Adrenal gland (tissue), 12 donors: ENCODE measurements around the gene SNX30. TPM values are rescaled to one million over a fixed set of nuclear protein-coding genes. Genes with fewer than 3 reads are reported as not detected.

ENCODE experiments used
- DNase-seq, 7 donors: peaks; one replicate each; pipeline ENCODE4 v3.0.0-alpha.2; 2019 to 2020
- H3K27ac ChIP-seq, 5 donors: fragments of 200-600 bp; sonication (generic) in 4 of 5; 1 replicate in 3 of 5; 2 replicates in 2 of 5; pipeline versions ENCODE4 v1.5.1 to v1.8.0; 2016 to 2020; ENCODE audit warnings: mild to moderate bottlenecking in 1 of 5
- H3K27me3 ChIP-seq: fragments of 200-600 bp; 2 replicates; pipeline ENCODE4 v1.8.0; 2021
- H3K36me3 ChIP-seq, 2 donors: fragments of 200-600 bp; replicated peaks in 1 of 2; 1 replicate in 1 of 2; 2 replicates in 1 of 2; pipeline versions ENCODE4 v1.5.1 to v1.8.0; 2018 to 2022
- H3K4me1 ChIP-seq, 2 donors: fragments of 200-600 bp; replicated peaks in 1 of 2; 1 replicate in 1 of 2; 2 replicates in 1 of 2; pipeline versions ENCODE4 v1.5.1 to v1.8.0; 2018 to 2021
- H3K4me3 ChIP-seq, 4 donors: fragments of 200-600 bp; sonication (generic) in 3 of 4; one replicate each; pipeline ENCODE4 v1.5.1; 2016 to 2018
- H3K9me3 ChIP-seq, 3 donors: fragments of 200-600 bp; sonication (generic) in 1 of 3; replicated peaks in 1 of 3; 1 replicate in 2 of 3; 2 replicates in 1 of 3; pipeline versions ENCODE4 v1.5.1 to v1.8.0; 2016 to 2021
- POLR2A ChIP-seq, 2 donors: fragments of 450-650 bp; IDR thresholded peaks; one replicate each; pipeline ENCODE4 v1.6.1; 2017; ENCODE audit warnings: antibody characterized with exemption in 2 of 2, mild to moderate bottlenecking in 2 of 2, moderate library complexity in 1 of 2
- WGBS, 4 donors: extraction: QIAGEN DNeasy Blood & Tissue Kit in 2 of 4; methylation state at CpG; one replicate each; pipeline versions ENCODE4 v1.1.5 to v1.1.7; 2013 to 2017; 5-methylcytosine and 5-hydroxymethylcytosine counted together
- intact Hi-C, 2 donors: fragments of 100-400 bp; cut with DNase I; formaldehyde crosslinking; loops; one replicate each; pipeline versions ENCODE4 v1.14.1 to v1.15.0; 2022 to 2023
- polyA plus RNA-seq, 3 donors: library from polyadenylated mRNA; stranded (reverse); fragments of 200-250 nt in 2 of 3; fragments of 350-450 nt in 1 of 3; fragmentation: Illumina TruSeq in 1 of 3; extraction: RNeasy Lipid Tissue Mini Kit (QIAGEN cat#74804) in 1 of 3; gene quantifications; one replicate each; pipeline ENCODE4 v1.2.3, GENCODE V29; 2013 to 2014
- total RNA-seq, 9 donors: library from RNA; depleted of rRNA in 4 of 9; stranded (reverse); fragments of >200 nt in 4 of 9; fragments of 120-200 nt in 1 of 9; fragmentation: NEBNext Ultra II Directional in 1 of 9; extraction: Animal tissue kit (Norgen Biotek cat#: 25700) in 1 of 9; gene quantifications; one replicate each; pipeline versions ENCODE4 v1.1.0 to v1.2.4, GENCODE V29; 2013 to 2023
- TF ChIP-seq, protein P1 (sequence below), 6 experiments: fragments of 450-650 bp in 4 of 6; fragments of 200-600 bp in 2 of 6; sonication (generic) in 1 of 6; IDR thresholded peaks; 1 replicate in 5 of 6; 2 replicates in 1 of 6; pipeline versions ENCODE4 v1.5.1 to v1.8.0; 2016 to 2021; ENCODE audit warnings: antibody characterized with exemption in 6 of 6, mild to moderate bottlenecking in 2 of 6, moderate library complexity in 1 of 6
- donor health status: healthy with polysubstance abuse.
- donor health status: Bipolar disorder and iron deficiency.
- donor health status: DM: yes; HTN: yes; CAD: no.
- donor health status: DM: no; HTN: no; CAD: no.
- donor health status: DM: no; HTN: no; CAD: no.
- donor health status: DM: yes; HTN: yes; CAD: no.

Gene SNX30
- total and polyA plus RNA-seq, 12 donors: 0.84 to 12.3 (median 8.8) TPM

DNA sequence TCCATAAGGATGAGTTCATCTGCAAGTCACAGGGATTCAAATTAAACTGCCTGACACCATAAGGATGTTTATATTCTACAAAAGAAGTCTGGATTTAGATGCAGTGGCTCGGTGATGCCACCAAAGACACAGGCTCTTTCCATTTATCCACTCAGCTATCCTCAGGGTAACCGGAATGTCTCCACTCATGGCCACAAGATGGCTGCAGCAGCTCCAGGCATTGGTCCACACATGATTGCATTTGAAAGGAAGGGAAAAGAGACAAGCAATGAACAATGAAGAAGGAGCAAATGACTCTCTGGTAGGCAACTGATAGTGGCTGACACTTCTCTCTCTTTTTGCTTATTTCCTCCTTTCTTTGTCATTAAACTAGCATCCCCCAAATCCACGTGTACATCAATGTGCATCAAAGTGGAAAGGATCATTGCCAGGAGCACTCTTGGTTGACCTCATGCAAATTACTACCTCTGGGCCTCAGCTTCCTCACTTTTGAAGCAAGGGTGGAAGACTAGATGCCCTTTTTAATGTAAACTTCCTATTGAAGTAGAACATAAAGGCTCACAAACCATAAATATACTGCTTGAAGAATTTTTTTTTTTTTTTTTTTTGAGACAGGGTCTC, 7.2 kb upstream of the SNX30 start:
- Histone ChIP-seq H3K27me3 (no peaks in the 10 kb centered on the region), H3K4me1 (no peaks in the 10 kb centered on the region), H3K4me3 (no peak overlapping the region), H3K36me3 (no peaks in the 10 kb centered on the region), H3K9me3 (no peaks in the 10 kb centered on the region), H3K27ac (no peak overlapping the region)
- TF ChIP-seq, protein P1, sequence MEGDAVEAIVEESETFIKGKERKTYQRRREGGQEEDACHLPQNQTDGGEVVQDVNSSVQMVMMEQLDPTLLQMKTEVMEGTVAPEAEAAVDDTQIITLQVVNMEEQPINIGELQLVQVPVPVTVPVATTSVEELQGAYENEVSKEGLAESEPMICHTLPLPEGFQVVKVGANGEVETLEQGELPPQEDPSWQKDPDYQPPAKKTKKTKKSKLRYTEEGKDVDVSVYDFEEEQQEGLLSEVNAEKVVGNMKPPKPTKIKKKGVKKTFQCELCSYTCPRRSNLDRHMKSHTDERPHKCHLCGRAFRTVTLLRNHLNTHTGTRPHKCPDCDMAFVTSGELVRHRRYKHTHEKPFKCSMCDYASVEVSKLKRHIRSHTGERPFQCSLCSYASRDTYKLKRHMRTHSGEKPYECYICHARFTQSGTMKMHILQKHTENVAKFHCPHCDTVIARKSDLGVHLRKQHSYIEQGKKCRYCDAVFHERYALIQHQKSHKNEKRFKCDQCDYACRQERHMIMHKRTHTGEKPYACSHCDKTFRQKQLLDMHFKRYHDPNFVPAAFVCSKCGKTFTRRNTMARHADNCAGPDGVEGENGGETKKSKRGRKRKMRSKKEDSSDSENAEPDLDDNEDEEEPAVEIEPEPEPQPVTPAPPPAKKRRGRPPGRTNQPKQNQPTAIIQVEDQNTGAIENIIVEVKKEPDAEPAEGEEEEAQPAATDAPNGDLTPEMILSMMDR (IDR thresholded peaks at IDR 0.05): no peak
- no peak for TF ChIP-seq POLR2A (IDR thresholded peaks at IDR 0.05)
- WGBS, 4 donors: 82 to 94% (median 86%) methylated on average over 3 of the region's 3 CpGs
- DNase-seq: no peak
- intact Hi-C loops: no loop called here

- TF ChIP-seq POLR2A (IDR thresholded peaks at IDR 0.05): no peak
- TF ChIP-seq, protein P1 (IDR thresholded peaks at IDR 0.05): no peak
- WGBS, 4 donors: 72 to 87% (median 84%) methylated on average over 4 of the region's 4 CpGs
- Histone ChIP-seq H3K4me3 (no peak overlapping the region), H3K4me1 (no peaks in the 10 kb centered on the region), H3K9me3 (no peaks in the 10 kb centered on the region), H3K36me3 (no peaks in the 10 kb centered on the region), H3K27me3 (no peaks in the 10 kb centered on the region), H3K27ac (no peak overlapping the region)
- DNase-seq: no peak
- intact Hi-C loops: no loop called here
Observed at GRCh38 chr9:112744177-112744576, 6.4 kb upstream of the SNX30 start.

DNA sequence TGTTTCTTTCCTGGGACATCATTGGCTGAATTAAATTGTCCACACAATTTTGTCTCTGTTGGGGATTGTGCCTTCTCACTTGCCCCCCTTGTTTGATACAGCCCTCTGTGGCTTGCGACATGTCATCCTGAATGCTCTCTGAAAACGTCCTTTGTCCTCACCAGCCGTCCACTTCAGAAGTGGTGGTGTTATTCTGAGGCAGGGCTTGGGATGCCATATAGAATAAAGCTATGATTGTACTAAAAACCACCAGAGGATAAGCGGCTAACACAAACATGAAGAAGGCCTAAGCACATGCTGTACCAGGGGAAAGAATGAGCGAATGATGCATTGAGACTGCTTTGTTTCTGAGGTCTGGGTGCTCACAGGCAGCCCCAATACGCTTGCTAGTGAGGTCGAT, 3.5 kb upstream of the SNX30 start:
- DNase-seq: no peak
- Histone ChIP-seq H3K4me3 (no peak overlapping the region), H3K27ac (no peak overlapping the region), H3K36me3 (no peaks in the 10 kb centered on the region), H3K9me3 (no peaks in the 10 kb centered on the region), H3K27me3 (no peaks in the 10 kb centered on the region), H3K4me1 (peaks cover 6 to 18% of the 10 kb centered on the region in 2 donors)
- intact Hi-C loops: no loop called here
- TF ChIP-seq, protein P1 (IDR thresholded peaks at IDR 0.05): no peak
- TF ChIP-seq POLR2A (IDR thresholded peaks at IDR 0.05): no peak
- 84 to 93% (median 86%) methylated on average over 6 to 7 of the region's 7 CpGs for WGBS, 4 donors

DNA sequence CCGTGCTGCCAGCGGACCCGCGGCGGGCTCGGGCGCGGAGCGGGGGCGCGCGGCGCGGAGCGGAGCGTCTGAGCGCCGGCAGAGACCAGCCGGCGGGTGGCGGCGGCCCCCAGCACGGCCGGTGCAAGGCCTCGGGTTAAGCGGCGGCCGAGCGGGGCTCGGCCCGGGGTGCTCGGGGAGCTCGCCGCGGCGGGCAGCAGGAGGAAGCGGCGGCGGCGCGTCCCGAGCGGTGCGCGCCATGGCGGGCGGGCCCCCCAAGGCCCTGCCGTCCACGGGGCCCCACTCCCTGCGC, 150 bp downstream of the SNX30 start:
- intact Hi-C loops: no loop called here
- no peak for TF ChIP-seq POLR2A (IDR thresholded peaks at IDR 0.05)
- TF ChIP-seq, protein P1 (IDR thresholded peaks at IDR 0.05): no peak
- Histone ChIP-seq H3K27ac (peak overlapping the region in 3 of 5 donors; percentile 67 to 90 (median 70)), H3K4me1 (peaks cover 6 to 44% of the 10 kb centered on the region in 2 donors), H3K9me3 (no peaks in the 10 kb centered on the region), H3K36me3 (no peaks in the 10 kb centered on the region), H3K4me3 (peak overlapping the region in 3 of 4 donors; percentile 63 to 93 (median 91)), H3K27me3 (no peaks in the 10 kb centered on the region)
- DNase-seq: no peak
- WGBS, 4 donors: 0 to 1% methylated on average over 38 to 49 of the region's 50 CpGs; no CpG with 5 or more reads in 2 of the 4 donors
